AG10803 (cell line): Measurements from ENCODE around the gene FBN2.

ENCODE experiments used
- DNase-seq: peaks from one replicate; pipeline ENCODE4 v3.0.0; 2010; ENCODE audit warnings: low read depth
- H3K4me3 ChIP-seq: 2 replicates; pipeline ENCODE4 v1.5.1; 2011; ENCODE audit warnings: mild to moderate bottlenecking, low read length, control low read depth
- CTCF ChIP-seq: conservative IDR thresholded peaks from 2 replicates; pipeline ENCODE4 v1.5.1; 2011; ENCODE audit warnings: mild to moderate bottlenecking, low read length, control low read depth, inconsistent platforms

Gene FBN2

GRCh38 chr5:128304088-128304487, 234.0 kb downstream of the FBN2 start:
- peak; percentile 5 for DNase-seq
- no peak overlapping the region for H3K4me3 ChIP-seq
- no peak for TF ChIP-seq CTCF

GRCh38 chr5:128303593-128303992, 234.5 kb downstream of the FBN2 start:
- no peak for TF ChIP-seq CTCF
- DNase-seq: no peak
- H3K4me3 ChIP-seq: no peak overlapping the region

DNA sequence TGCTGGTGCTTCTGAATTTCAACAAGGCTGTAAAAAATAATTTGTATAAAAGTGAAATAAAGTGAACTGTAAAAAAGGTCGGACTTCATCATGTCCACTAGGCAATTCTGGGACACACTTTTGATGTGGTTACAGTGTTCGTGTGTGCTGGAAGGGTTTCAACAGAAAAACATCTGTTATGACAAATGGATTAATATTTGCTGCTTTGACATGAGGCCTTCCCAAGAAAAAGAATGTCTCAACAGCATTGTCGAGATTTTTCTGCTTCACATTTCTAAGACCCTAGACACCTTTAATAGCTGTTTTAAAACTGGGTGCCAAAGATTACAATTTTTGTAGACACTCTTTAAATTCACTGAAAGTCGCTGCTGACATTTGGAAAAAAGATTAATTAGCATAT, 237.9 kb downstream of the FBN2 start:
- TF ChIP-seq CTCF: no peak
- no peak for DNase-seq

DNA sequence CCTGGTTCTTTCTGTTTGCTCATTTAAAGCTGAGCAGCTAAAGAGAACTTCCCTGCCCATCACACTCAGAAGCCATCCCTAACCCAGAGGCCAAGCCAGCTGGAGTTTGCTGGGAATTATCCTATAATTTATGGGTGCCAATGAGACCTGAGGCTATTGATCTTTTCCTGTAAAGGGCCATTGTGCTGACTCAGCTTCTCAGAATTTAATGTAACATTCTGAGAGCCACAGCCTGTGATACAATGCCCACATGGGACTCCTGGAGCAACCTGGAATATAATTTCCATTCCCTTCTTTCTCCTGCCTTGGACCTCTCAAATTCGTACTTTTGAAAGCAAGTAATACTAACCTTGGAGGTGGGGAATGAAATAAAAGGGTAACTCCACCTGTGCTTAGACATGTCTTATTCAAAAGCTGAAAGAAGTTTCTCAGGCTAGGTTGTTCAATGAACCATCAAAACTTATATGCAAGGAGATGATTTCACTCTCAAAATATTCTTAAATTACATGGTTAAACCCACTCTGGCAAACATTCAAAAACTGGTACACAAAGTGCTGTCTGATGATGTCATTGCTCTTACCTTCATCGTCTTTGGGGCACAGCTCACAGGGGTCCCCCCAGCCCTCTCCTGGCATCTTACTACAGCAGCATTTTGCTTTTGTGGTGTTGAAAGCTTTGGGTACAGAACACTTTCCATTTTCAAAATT, 247.7 kb downstream of the FBN2 start:
- H3K4me3 ChIP-seq: no peak overlapping the region
- TF ChIP-seq CTCF: no peak
- no peak for DNase-seq

More for the DNA sequence above, 237.9 kb downstream of the FBN2 start:
- no peak overlapping the region for H3K4me3 ChIP-seq

DNA sequence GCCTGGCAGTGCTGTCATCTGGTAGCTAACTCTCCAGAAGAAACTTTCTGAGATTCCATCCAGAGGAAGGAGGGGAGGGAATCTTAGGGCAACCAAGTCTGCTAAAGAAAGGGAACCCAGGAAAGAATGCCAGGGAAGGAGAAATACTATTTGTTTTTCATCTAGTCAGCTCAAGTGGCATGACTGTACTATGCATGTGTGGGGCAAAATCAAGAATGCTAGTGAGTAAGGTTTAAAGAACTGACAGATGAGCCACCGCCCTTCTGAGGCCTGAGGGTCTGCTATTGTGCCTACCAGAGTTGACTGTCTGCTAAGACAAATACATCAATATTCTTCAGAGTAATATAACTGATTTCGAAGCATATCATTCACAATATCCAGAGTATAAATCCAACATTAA, 250.3 kb downstream of the FBN2 start:
- no peak overlapping the region for H3K4me3 ChIP-seq
- TF ChIP-seq CTCF: no peak
- DNase-seq: no peak

- H3K4me3 ChIP-seq: no peak overlapping the region
- no peak for DNase-seq
- TF ChIP-seq CTCF: no peak
Observed at GRCh38 chr5:128284236-128284635, 253.8 kb downstream of the FBN2 start.

GRCh38 chr5:128279345-128279744, 258.7 kb downstream of the FBN2 start:
- no peak overlapping the region for H3K4me3 ChIP-seq
- no peak for DNase-seq
- TF ChIP-seq CTCF: no peak
